GM12878 (cell line): ENCODE measurements around the gene RHOF. TPM values are rescaled to one million over a fixed set of nuclear protein-coding genes. Genes with fewer than 3 reads are reported as not detected.

Experiments
- ATAC-seq: fragments of 200-7000 bp; cut with Tn5 transposase; 3 replicates; pipeline ENCODE4 v1.9.1; 2020; ENCODE audit warnings: mild to moderate bottlenecking, moderate library complexity
- BruUV-seq: library from RNA; stranded (reverse); fragments of 400-500 nt; replicated peaks from 2 replicates; lab custom pipeline; 2021; lab: Mats Ljungman, UMichigan
- CTCF ChIA-PET: fragments of 300-600 bp; sonication (Branson Sonifier 250); formaldehyde crosslinking; extraction: SDS; loops from one replicate; lab custom pipeline; 2021; ENCODE audit warnings: inconsistent platforms; lab: Yijun Ruan, JAX
- POLR2A ChIA-PET: fragments of 350-600 bp; formaldehyde crosslinking; extraction: SDS; loops from one replicate; lab custom pipeline; 2021; ENCODE audit warnings: inconsistent platforms; lab: Charles Lee
- RAD21 ChIA-PET: fragments of 300-600 bp; sonication (Branson Sonifier 250); formaldehyde crosslinking; loops from one replicate; lab custom pipeline; 2023; ENCODE audit warnings: antibody characterized with exemption; ENCODE audit not compliant: unreplicated experiment; lab: Charles Lee
- SMC1A ChIA-PET: fragments of 300-600 bp; sonication (Branson Sonifier 250); formaldehyde crosslinking; loops from one replicate; lab custom pipeline; 2023; ENCODE audit not compliant: unreplicated experiment, uncharacterized antibody; lab: Charles Lee
- DNase-seq: peaks from one replicate; pipeline ENCODE4 v3.0.0-alpha.2; 2011; ENCODE audit warnings: low read depth, low spot score
- FAIRE-seq: peaks from 3 replicates; lab custom pipeline; 2011; peaks lifted over from hg19 to GRCh38; lab: Jason Lieb, UNC
- H2AFZ ChIP-seq: 2 replicates; pipeline ENCODE4 v1.6.0; 2011; ENCODE audit warnings: low read depth, low read length, control low read depth; ENCODE audit not compliant: control insufficient read depth
- H3K27ac ChIP-seq: 2 replicates; pipeline ENCODE4 v1.5.1; 2011; ENCODE audit warnings: control low read depth; ENCODE audit not compliant: control insufficient read depth, insufficient read depth
- H3K27me3 ChIP-seq, 2 experiments: replicated peaks in 1 of 2; 2 replicates each; pipeline versions ENCODE4 v1.6.0 to v1.6.1; 2011; ENCODE audit warnings: low read length in 1 of 2; ENCODE audit not compliant: control insufficient read depth in 2 of 2, insufficient read depth in 2 of 2
- H3K36me3 ChIP-seq, 2 experiments: 2 replicates each; pipeline ENCODE4 v1.5.1; 2011; ENCODE audit warnings: low read length in 1 of 2; ENCODE audit not compliant: control insufficient read depth in 2 of 2, insufficient read depth in 2 of 2
- H3K4me1 ChIP-seq: 2 replicates; pipeline ENCODE4 v1.6.1; 2011; ENCODE audit warnings: mild to moderate bottlenecking, low read length, moderate library complexity, mixed read lengths; ENCODE audit not compliant: control insufficient read depth, insufficient read depth
- H3K4me2 ChIP-seq: 2 replicates; pipeline ENCODE4 v1.6.0; 2011; ENCODE audit warnings: control low read depth; ENCODE audit not compliant: control insufficient read depth, insufficient read depth
- H3K4me3 ChIP-seq: fragments of 200-600 bp; sonication (generic); 2 replicates; pipeline ENCODE4 v1.5.1; 2016
- H3K79me2 ChIP-seq: 2 replicates; pipeline ENCODE4 v1.6.0; 2011; ENCODE audit warnings: low read length; ENCODE audit not compliant: control insufficient read depth, insufficient read depth
- H3K9ac ChIP-seq: 2 replicates; pipeline ENCODE4 v1.8.0; 2011; ENCODE audit warnings: low read length, control low read depth, mixed read lengths; ENCODE audit not compliant: control insufficient read depth, insufficient read depth
- H3K9me3 ChIP-seq: replicated peaks from 3 replicates; pipeline ENCODE4 v1.5.1; 2011; ENCODE audit warnings: mild to moderate bottlenecking, low read length; ENCODE audit not compliant: control insufficient read depth, insufficient read depth
- H4K20me1 ChIP-seq: 2 replicates; pipeline ENCODE4 v1.6.0; 2011; ENCODE audit not compliant: control insufficient read depth, insufficient read depth
- CHD4 ChIP-seq: fragments of 200-600 bp; sonication (generic); IDR thresholded peaks from 2 replicates; pipeline ENCODE4 v1.6.1; 2016; ENCODE audit warnings: mild to moderate bottlenecking
- GATAD2B ChIP-seq: fragments of 450-650 bp; conservative IDR thresholded peaks from 2 replicates; pipeline ENCODE4 v1.6.1; 2017; ENCODE audit warnings: low read depth, mild to moderate bottlenecking, moderate library complexity
- LARP7 ChIP-seq: fragments of 450-650 bp; IDR thresholded peaks from 2 replicates; pipeline ENCODE4 v1.6.1; 2017; ENCODE audit warnings: mild to moderate bottlenecking
- NFXL1 ChIP-seq: fragments of 450-650 bp; IDR thresholded peaks from 2 replicates; pipeline ENCODE4 v1.6.1; 2017; ENCODE audit warnings: antibody characterized with exemption, mild to moderate bottlenecking, borderline replicate concordance
- PAX8 ChIP-seq: fragments of 450-650 bp; IDR thresholded peaks from 2 replicates; pipeline ENCODE4 v1.6.1; 2017; ENCODE audit warnings: mild to moderate bottlenecking, moderate library complexity
- POLR2A ChIP-seq: IDR thresholded peaks from 2 replicates; pipeline ENCODE4 v1.6.1; 2011; ENCODE audit warnings: low read depth, mild to moderate bottlenecking, low read length
- SIN3A ChIP-seq: IDR thresholded peaks from 2 replicates; pipeline ENCODE4 v1.6.1; 2012; ENCODE audit warnings: low read depth, low read length, improper control_type of control experiment
- SMAD5 ChIP-seq: IDR thresholded peaks from 2 replicates; pipeline ENCODE4 v1.6.1; 2016; ENCODE audit warnings: antibody characterized with exemption, low read depth
- YY1 ChIP-seq: IDR thresholded peaks from 2 replicates; pipeline ENCODE4 v1.6.1; 2011; ENCODE audit warnings: low read depth, mild to moderate bottlenecking, low read length
- ZNF217 ChIP-seq: fragments of 450-650 bp; IDR thresholded peaks from 2 replicates; pipeline ENCODE4 v1.6.1; 2017; ENCODE audit warnings: antibody characterized with exemption, mild to moderate bottlenecking
- WGBS: methylation state at CpG from one replicate; pipeline ENCODE4 v1.1.6; 2016; ENCODE audit warnings: low lambda C conversion rate; ENCODE audit not compliant: insufficient replicate concordance, insufficient coverage; ENCODE audit errors: missing lambda C conversion rate; 5-methylcytosine and 5-hydroxymethylcytosine counted together
- in situ Hi-C: fragments of 300-500 bp; cut with MboI; formaldehyde crosslinking; loops from 9 replicates; pipeline ENCODE4 v1.14.3; 2018; ENCODE audit warnings: mixed read lengths
- intact Hi-C: fragments of 100-400 bp; cut with micrococcal nuclease; formaldehyde crosslinking; loops from one replicate; pipeline ENCODE4 v1.14.2; 2022; ENCODE audit not compliant: unreplicated experiment
- polyA plus RNA-seq, 11 experiments: library from polyadenylated mRNA; depleted of rRNA in 4 of 11; unstranded in 6 of 11; stranded (reverse) in 5 of 11; fragments of >200 nt; fragmentation: Nextera tagmentation in 4 of 11; fragmentation: Illumina TruSeq in 1 of 11; extraction: Ambion mirVana in 4 of 11; extraction: Trizol in 1 of 11; gene quantifications; 1 replicate in 1 of 11; 2 replicates in 10 of 11; pipeline versions ENCODE4 v1.2.1 to v1.2.3, GENCODE V29; 2011 to 2016; ENCODE audit warnings: inconsistent platforms in 2 of 11, missing spikeins in 2 of 11, low read depth in 1 of 11
- total RNA-seq, 4 experiments: library from RNA; depleted of rRNA in 3 of 4; stranded (reverse); fragments of >200 nt in 3 of 4; fragmentation: Illumina TruSeq in 1 of 4; extraction: Trizol in 1 of 4; gene quantifications; 2 replicates each; pipeline versions ENCODE4 v1.2.1 to v1.2.3, GENCODE V29; 2013 to 2021
- TF ChIP-seq, protein P1 (sequence below): IDR thresholded peaks from 2 replicates; pipeline ENCODE4 v1.6.1; 2012; ENCODE audit warnings: low read depth, low read length, improper control_type of control experiment
- TF ChIP-seq, protein P2 (sequence below): IDR thresholded peaks from 2 replicates; pipeline ENCODE4 v1.6.1; 2012; ENCODE audit warnings: mild to moderate bottlenecking, low read depth, low read length
- TF ChIP-seq, protein P3 (sequence below): fragments of 450-650 bp; IDR thresholded peaks from 2 replicates; pipeline ENCODE4 v1.6.1; 2017; ENCODE audit warnings: mild to moderate bottlenecking, moderate library complexity

The RHOF gene
- total and polyA plus RNA-seq, 10 of the 15 experiments (the other 5 are each of a cell fraction or from before 2014, with no cell fraction given): 6.1 to 78.7 (median 39.7) TPM

DNA sequence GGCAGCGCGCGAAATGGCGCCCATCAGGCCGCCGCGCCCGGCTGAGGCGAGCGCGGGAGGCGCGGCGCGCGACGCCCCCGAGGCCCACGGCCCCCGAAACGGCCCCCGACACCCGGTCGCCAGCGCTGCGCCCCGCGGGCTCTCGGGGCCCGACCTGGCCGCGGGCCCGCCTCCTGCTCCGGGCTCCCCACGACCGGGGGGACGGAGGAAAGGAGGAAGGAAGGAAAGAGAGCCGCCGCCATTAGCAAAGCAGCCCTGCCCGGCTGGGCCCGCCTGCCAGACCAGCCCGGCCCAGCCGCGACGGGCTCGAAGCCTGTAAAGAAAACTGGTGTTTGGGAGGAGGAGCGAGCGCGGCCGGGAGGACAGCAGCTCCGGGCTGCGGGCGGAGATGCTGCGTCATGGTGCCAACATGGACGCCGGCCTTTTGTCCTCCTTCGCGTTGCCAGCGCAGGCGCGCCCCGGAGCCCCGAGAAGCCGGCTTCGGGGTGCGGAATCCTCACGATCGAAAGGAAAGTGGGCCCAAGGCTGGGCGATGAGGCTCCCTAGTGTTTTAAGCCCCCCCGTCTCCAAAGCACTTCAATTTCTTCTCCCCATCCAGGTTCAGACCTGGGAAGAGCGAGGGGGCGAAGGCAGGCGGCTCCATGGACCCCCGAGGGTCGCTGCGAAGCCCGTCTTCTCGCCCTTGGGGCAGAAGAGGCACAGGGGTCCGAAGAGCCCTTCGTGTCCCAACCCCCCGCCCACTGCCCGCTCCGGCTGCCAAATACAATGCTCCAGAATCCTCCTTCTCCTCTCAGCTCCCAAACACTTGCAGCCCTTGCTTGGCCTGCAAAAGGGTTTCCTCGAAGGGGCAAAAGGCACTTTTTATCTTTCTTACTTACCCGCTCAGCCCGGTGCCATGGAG lies 7.5 kb upstream of the RHOF start:
- Histone ChIP-seq H3K27me3 (no peaks in the 10 kb centered on the region), H3K4me1 (peaks cover 15% of the 10 kb centered on the region), H3K27ac (peak overlapping the region; percentile 97), H3K9ac (peak overlapping the region; percentile 100), H3K36me3 (peaks cover 10 to 13% of the 10 kb centered on the region in 2 experiments; a peak in 3 of 4 replicates), H3K9me3 (no peaks in the 10 kb centered on the region), H4K20me1 (no peaks in the 10 kb centered on the region; the same call in 1 of the 2 replicates), H3K4me2 (peak overlapping the region; percentile 88), H3K4me3 (peak overlapping the region; percentile 66), H2AFZ (no peak overlapping the region; the same call in 1 of the 2 replicates), H3K79me2 (peaks cover 64% of the 10 kb centered on the region)
- FAIRE-seq: no peak
- intact Hi-C loops (loop anchor here (5.0 kb wide), 2 partner anchors 264 to 1431 kb away; partner anchors contain the start of genes MPHOSPH9 and MTRFR), in situ Hi-C loops (no loop called here)
- BruUV-seq: TSS peak; percentile 58
- RAD21 ChIA-PET: interaction anchor here (0.7 to 13.1 kb wide), 8 partner anchors 6 to 174 kb away, joined by 3 to 395 read pairs (median 12); partner anchors contain the start of genes ORAI1, PSMD9, RHOF and SETD1B
- under 1% methylated on average over 62 of the region's 86 CpGs for WGBS
- DNase-seq: no peak
- SMC1A ChIA-PET: interaction anchor here (0.6 to 12.2 kb wide), 9 partner anchors 7 to 1093 kb away, joined by 3 to 226 read pairs (median 4); partner anchors contain the start of genes RHOF and ZCCHC8
- CTCF ChIA-PET: interaction anchor here (0.5 to 13.6 kb wide), 8 partner anchors 4 to 1131 kb away, joined by 3 to 565 read pairs (median 8); partner anchors contain the start of genes PSMD9, RHOF and SETD1B
- POLR2A ChIA-PET: interaction anchor here (0.6 to 10.1 kb wide), 15 partner anchors 8 to 1199 kb away, joined by 3 to 155 read pairs (median 4); partner anchors contain the start of genes DIABLO, ORAI1, PSMD9 and RHOF
- ATAC-seq: peak; percentile 3; the same call in 1 of the 3 replicates
- TF ChIP-seq LARP7: peak; percentile 53; the same call in 1 of the 2 replicates
- TF ChIP-seq SMAD5: peak; percentile 47; the same call in 1 of the 2 replicates
- TF ChIP-seq POLR2A: peak; percentile 74
- 0 out of 2 replicates have a peak, but pooled peaks have one; percentile 71 for TF ChIP-seq PAX8
- TF ChIP-seq, protein P1, sequence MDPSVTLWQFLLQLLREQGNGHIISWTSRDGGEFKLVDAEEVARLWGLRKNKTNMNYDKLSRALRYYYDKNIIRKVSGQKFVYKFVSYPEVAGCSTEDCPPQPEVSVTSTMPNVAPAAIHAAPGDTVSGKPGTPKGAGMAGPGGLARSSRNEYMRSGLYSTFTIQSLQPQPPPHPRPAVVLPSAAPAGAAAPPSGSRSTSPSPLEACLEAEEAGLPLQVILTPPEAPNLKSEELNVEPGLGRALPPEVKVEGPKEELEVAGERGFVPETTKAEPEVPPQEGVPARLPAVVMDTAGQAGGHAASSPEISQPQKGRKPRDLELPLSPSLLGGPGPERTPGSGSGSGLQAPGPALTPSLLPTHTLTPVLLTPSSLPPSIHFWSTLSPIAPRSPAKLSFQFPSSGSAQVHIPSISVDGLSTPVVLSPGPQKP: no peak
- TF ChIP-seq CHD4: no peak
- TF ChIP-seq GATAD2B: no peak; the same call in 1 of the 2 replicates
- 0 out of 2 replicates have a peak, but pooled peaks have one; percentile 5 for TF ChIP-seq ZNF217
- TF ChIP-seq YY1: peak; percentile 92
- TF ChIP-seq, protein P2, sequence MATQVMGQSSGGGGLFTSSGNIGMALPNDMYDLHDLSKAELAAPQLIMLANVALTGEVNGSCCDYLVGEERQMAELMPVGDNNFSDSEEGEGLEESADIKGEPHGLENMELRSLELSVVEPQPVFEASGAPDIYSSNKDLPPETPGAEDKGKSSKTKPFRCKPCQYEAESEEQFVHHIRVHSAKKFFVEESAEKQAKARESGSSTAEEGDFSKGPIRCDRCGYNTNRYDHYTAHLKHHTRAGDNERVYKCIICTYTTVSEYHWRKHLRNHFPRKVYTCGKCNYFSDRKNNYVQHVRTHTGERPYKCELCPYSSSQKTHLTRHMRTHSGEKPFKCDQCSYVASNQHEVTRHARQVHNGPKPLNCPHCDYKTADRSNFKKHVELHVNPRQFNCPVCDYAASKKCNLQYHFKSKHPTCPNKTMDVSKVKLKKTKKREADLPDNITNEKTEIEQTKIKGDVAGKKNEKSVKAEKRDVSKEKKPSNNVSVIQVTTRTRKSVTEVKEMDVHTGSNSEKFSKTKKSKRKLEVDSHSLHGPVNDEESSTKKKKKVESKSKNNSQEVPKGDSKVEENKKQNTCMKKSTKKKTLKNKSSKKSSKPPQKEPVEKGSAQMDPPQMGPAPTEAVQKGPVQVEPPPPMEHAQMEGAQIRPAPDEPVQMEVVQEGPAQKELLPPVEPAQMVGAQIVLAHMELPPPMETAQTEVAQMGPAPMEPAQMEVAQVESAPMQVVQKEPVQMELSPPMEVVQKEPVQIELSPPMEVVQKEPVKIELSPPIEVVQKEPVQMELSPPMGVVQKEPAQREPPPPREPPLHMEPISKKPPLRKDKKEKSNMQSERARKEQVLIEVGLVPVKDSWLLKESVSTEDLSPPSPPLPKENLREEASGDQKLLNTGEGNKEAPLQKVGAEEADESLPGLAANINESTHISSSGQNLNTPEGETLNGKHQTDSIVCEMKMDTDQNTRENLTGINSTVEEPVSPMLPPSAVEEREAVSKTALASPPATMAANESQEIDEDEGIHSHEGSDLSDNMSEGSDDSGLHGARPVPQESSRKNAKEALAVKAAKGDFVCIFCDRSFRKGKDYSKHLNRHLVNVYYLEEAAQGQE: 0 out of 2 replicates have a peak, but pooled peaks have one; percentile 20
- TF ChIP-seq SIN3A: 0 out of 2 replicates have a peak, but pooled peaks have one; percentile 40
- TF ChIP-seq, protein P3, sequence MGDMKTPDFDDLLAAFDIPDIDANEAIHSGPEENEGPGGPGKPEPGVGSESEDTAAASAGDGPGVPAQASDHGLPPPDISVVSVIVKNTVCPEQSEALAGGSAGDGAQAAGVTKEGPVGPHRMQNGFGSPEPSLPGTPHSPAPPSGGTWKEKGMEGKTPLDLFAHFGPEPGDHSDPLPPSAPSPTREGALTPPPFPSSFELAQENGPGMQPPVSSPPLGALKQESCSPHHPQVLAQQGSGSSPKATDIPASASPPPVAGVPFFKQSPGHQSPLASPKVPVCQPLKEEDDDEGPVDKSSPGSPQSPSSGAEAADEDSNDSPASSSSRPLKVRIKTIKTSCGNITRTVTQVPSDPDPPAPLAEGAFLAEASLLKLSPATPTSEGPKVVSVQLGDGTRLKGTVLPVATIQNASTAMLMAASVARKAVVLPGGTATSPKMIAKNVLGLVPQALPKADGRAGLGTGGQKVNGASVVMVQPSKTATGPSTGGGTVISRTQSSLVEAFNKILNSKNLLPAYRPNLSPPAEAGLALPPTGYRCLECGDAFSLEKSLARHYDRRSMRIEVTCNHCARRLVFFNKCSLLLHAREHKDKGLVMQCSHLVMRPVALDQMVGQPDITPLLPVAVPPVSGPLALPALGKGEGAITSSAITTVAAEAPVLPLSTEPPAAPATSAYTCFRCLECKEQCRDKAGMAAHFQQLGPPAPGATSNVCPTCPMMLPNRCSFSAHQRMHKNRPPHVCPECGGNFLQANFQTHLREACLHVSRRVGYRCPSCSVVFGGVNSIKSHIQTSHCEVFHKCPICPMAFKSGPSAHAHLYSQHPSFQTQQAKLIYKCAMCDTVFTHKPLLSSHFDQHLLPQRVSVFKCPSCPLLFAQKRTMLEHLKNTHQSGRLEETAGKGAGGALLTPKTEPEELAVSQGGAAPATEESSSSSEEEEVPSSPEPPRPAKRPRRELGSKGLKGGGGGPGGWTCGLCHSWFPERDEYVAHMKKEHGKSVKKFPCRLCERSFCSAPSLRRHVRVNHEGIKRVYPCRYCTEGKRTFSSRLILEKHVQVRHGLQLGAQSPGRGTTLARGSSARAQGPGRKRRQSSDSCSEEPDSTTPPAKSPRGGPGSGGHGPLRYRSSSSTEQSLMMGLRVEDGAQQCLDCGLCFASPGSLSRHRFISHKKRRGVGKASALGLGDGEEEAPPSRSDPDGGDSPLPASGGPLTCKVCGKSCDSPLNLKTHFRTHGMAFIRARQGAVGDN: peak; percentile 64; the same call in 1 of the 2 replicates
- peak; percentile 95 for TF ChIP-seq NFXL1
